PC-3 (cell line): ENCODE results near the gene LCN6.

Source experiments
- EZH2 ChIP-seq: fragments of 300-600 bp; sonication (generic); IDR thresholded peaks from one replicate; pipeline ENCODE4 v1.6.1; 2017; ENCODE audit warnings: antibody characterized with exemption, mild to moderate bottlenecking, low read length; ENCODE audit not compliant: unreplicated experiment
- EZH2phosphoT487 ChIP-seq: fragments of 300-600 bp; sonication (generic); IDR thresholded peaks from 2 replicates; pipeline ENCODE4 v1.6.1; 2018; ENCODE audit warnings: mild to moderate bottlenecking, antibody characterized with exemption, low read length, borderline replicate concordance
- TF ChIP-seq, protein P1 (sequence below): fragments of 300-600 bp; sonication (generic); conservative IDR thresholded peaks from 2 replicates; pipeline ENCODE4 v1.5.1; 2017; ENCODE audit warnings: antibody characterized with exemption, low read depth, mild to moderate bottlenecking, low read length

DNA sequence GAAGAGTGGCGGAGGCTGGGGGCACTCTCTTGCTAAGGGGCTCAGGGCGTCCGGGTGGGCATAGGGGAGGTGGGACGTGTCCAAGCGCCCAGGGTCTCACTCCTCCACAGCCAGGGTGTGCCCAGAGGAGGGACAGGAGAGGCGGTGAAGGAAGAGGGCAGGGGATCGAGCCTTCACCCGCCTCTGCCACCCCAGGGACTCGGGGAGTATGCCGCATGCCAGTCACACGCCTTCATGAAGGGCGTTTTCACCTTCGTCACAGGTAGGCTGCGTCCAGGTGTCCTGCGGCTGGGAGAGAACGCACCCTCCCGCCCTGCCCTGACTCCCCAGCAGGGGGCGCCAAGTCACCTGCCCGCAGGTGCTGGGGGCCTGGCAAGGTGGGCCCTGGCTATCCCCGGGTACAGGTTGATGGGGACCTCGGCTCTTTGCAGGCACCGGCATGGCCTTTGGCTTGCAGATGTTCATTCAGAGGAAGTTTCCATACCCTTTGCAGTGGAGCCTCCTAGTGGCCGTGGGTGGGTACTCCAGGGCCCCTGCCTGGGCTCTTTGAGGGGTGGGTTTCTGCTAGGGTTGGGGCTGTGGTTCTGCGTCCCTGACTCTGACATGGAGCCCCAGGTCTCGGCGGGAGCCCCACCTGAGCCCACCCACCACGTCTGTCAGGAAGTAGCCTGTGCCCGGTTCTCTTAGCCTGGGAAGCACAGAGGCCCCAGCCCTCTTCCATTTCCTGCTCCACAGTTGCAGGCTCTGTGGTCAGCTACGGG, 43.4 kb upstream of the LCN6 start:
- TF ChIP-seq, protein P1, sequence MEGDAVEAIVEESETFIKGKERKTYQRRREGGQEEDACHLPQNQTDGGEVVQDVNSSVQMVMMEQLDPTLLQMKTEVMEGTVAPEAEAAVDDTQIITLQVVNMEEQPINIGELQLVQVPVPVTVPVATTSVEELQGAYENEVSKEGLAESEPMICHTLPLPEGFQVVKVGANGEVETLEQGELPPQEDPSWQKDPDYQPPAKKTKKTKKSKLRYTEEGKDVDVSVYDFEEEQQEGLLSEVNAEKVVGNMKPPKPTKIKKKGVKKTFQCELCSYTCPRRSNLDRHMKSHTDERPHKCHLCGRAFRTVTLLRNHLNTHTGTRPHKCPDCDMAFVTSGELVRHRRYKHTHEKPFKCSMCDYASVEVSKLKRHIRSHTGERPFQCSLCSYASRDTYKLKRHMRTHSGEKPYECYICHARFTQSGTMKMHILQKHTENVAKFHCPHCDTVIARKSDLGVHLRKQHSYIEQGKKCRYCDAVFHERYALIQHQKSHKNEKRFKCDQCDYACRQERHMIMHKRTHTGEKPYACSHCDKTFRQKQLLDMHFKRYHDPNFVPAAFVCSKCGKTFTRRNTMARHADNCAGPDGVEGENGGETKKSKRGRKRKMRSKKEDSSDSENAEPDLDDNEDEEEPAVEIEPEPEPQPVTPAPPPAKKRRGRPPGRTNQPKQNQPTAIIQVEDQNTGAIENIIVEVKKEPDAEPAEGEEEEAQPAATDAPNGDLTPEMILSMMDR, result peak; percentile 95
- TF ChIP-seq EZH2 (no peak), EZH2phosphoT487 (no peak)
